Spleen (tissue), 11 donors: ENCODE results near the gene SLC28A1. TPM values are rescaled to one million over a fixed set of nuclear protein-coding genes. Genes with fewer than 3 reads are reported as not detected.

ENCODE experiments used
- DNase-seq: peaks from one replicate; pipeline ENCODE4 v3.0.0-alpha.2; 2020
- H3K27ac ChIP-seq, 8 donors: fragments of 200-600 bp; sonication (generic) in 7 of 8; 1 replicate in 4 of 8; 2 replicates in 4 of 8; pipeline versions ENCODE4 v1.5.0 to v1.8.0; 2016 to 2021; ENCODE audit warnings: inconsistent platforms in 4 of 8, mild to moderate bottlenecking in 4 of 8, moderate library complexity in 1 of 8
- H3K27me3 ChIP-seq, 7 donors: fragments of 200-600 bp; sonication (generic) in 6 of 7; replicated peaks in 1 of 7; 1 replicate in 4 of 7; 2 replicates in 3 of 7; pipeline versions ENCODE4 v1.5.0 to v1.8.0; 2016 to 2021; ENCODE audit warnings: inconsistent platforms in 3 of 7, mild to moderate bottlenecking in 1 of 7
- H3K36me3 ChIP-seq, 6 donors: fragments of 200-600 bp; sonication (generic) in 5 of 6; 1 replicate in 4 of 6; 2 replicates in 2 of 6; pipeline versions ENCODE4 v1.5.0 to v1.8.0; 2016 to 2021; ENCODE audit warnings: inconsistent platforms in 2 of 6
- H3K4me1 ChIP-seq, 6 donors: fragments of 200-600 bp; sonication (generic) in 5 of 6; 1 replicate in 3 of 6; 2 replicates in 3 of 6; pipeline versions ENCODE4 v1.5.0 to v1.8.0; 2016 to 2021; ENCODE audit warnings: inconsistent platforms in 3 of 6
- H3K4me3 ChIP-seq, 8 donors: fragments of 200-600 bp; sonication (generic) in 7 of 8; 1 replicate in 4 of 8; 2 replicates in 4 of 8; pipeline versions ENCODE4 v1.5.0 to v1.8.0; 2016 to 2021; ENCODE audit warnings: inconsistent platforms in 4 of 8, mild to moderate bottlenecking in 4 of 8, moderate library complexity in 2 of 8
- H3K9me3 ChIP-seq, 8 donors: fragments of 200-600 bp; sonication (generic) in 7 of 8; 1 replicate in 4 of 8; 2 replicates in 4 of 8; pipeline versions ENCODE4 v1.5.0 to v1.8.0; 2016 to 2021; ENCODE audit warnings: inconsistent platforms in 4 of 8
- CTCF ChIP-seq, 11 experiments: fragments of 200-600 bp in 7 of 11; fragments of 450-650 bp in 4 of 11; sonication (generic) in 4 of 11; IDR thresholded peaks in 8 of 11; conservative IDR thresholded peaks in 3 of 11; 1 replicate in 7 of 11; 2 replicates in 4 of 11; pipeline versions ENCODE4 v1.4.0 to v1.8.0; 2016 to 2021; ENCODE audit warnings: antibody characterized with exemption in 11 of 11, inconsistent platforms in 4 of 11, mild to moderate bottlenecking in 1 of 11
- POLR2A ChIP-seq, 3 donors: fragments of 450-650 bp; IDR thresholded peaks; one replicate each; pipeline ENCODE4 v1.5.1; 2017; ENCODE audit warnings: antibody characterized with exemption in 3 of 3, mild to moderate bottlenecking in 1 of 3
- POLR2AphosphoS5 ChIP-seq, 3 donors: sonication (generic); formaldehyde crosslinking; IDR thresholded peaks; one replicate each; pipeline ENCODE4 v1.5.1; 2017; ENCODE audit warnings: antibody characterized with exemption in 3 of 3
- WGBS, 5 donors: extraction: QIAGEN DNeasy Blood & Tissue Kit in 3 of 5; methylation state at CpG; one replicate each; pipeline versions ENCODE4 v1.1.5 to v1.1.7; 2013 to 2018; 5-methylcytosine and 5-hydroxymethylcytosine counted together
- intact Hi-C: fragments of 100-400 bp; cut with DNase I; formaldehyde crosslinking; loops from one replicate; pipeline ENCODE4 v1.15.0; 2023; ENCODE audit warnings: low total_unique reads
- polyA plus RNA-seq, 3 donors: library from polyadenylated mRNA; stranded (reverse); fragments of 200-250 nt; gene quantifications; one replicate each; pipeline ENCODE4 v1.2.1, GENCODE V29; 2013
- total RNA-seq, 7 donors: library from RNA; depleted of rRNA in 3 of 7; stranded (reverse); fragments of >200 nt in 3 of 7; fragmentation: NEBNext Ultra II Directional in 4 of 7; extraction: Animal tissue kit (Norgen Biotek cat#: 25700) in 4 of 7; gene quantifications; one replicate each; pipeline versions ENCODE4 v1.1.0 to v1.2.1, GENCODE V29; 2016 to 2021
- donor health status: healthy with polysubstance abuse.
- donor health status: DM: no; HTN: no; CAD: no; lungs with moderate emphysema.
- donor health status: DM: no; HTN: no; CAD: no.
- donor health status: Bipolar disorder and iron deficiency.
- donor health status: healthy.
- donor health status: DM: no; HTN: no; CAD: no.
- donor health status: DM: yes; HTN: yes; CAD: no.

The SLC28A1 gene
- total and polyA plus RNA-seq, 10 donors, result 0.10 to 0.29 (median 0.16) TPM; not detected in 7

GRCh38 chr15:84926491-84927230, 42.2 kb downstream of the SLC28A1 start:
- DNase-seq, result no peak
- H3K27ac ChIP-seq, result no peak overlapping the region
- intact Hi-C loops, result no loop called here
- TF ChIP-seq POLR2A (IDR thresholded peaks at IDR 0.05), result no peak
- TF ChIP-seq CTCF (IDR thresholded peaks at IDR 0.05 in 8 of 11, conservative IDR thresholded peaks at IDR 0.05 in 3 of 11), result no peak
- no peak for TF ChIP-seq POLR2AphosphoS5 (IDR thresholded peaks at IDR 0.05)
- H3K9me3 ChIP-seq, result no peaks in the 10 kb centered on the region
- peaks cover 0 to 11% (median 4%) of the 10 kb centered on the region in 6 donors for H3K4me1 ChIP-seq
- 91 to 98% (median 92%) methylated on average over 2 to 3 of the region's 3 CpGs for WGBS, 5 donors
- H3K27me3 ChIP-seq, result no peaks in the 10 kb centered on the region
- no peak overlapping the region for H3K4me3 ChIP-seq
- no peaks in the 10 kb centered on the region for H3K36me3 ChIP-seq

- 74 to 89% (median 85%) methylated on average over 6 of the region's 6 CpGs for whole genome bisulfite sequencing, 5 donors
- TF ChIP-seq POLR2A (IDR thresholded peaks at IDR 0.05) (no peak), CTCF (IDR thresholded peaks at IDR 0.05 in 8 of 11, conservative IDR thresholded peaks at IDR 0.05 in 3 of 11) (no peak), POLR2AphosphoS5 (IDR thresholded peaks at IDR 0.05) (no peak)
- DNase-seq, result no peak
- Histone ChIP-seq H3K4me3 (no peak overlapping the region), H3K36me3 (no peaks in the 10 kb centered on the region), H3K9me3 (no peaks in the 10 kb centered on the region), H3K4me1 (peaks cover 0 to 11% (median 4%) of the 10 kb centered on the region in 6 donors), H3K27ac (no peak overlapping the region), H3K27me3 (no peaks in the 10 kb centered on the region)
- intact Hi-C loops, result loop anchor here (2.0 kb wide), 1 partner anchor 342 kb away; no protein-coding TSS in a partner anchor
Measured at GRCh38 chr15:84928843-84929168, 44.3 kb downstream of the SLC28A1 start.

GRCh38 chr15:84929795-84930603, 45.5 kb downstream of the SLC28A1 start:
- Histone ChIP-seq H3K9me3 (no peaks in the 10 kb centered on the region), H3K27me3 (no peaks in the 10 kb centered on the region), H3K4me3 (no peak overlapping the region), H3K36me3 (no peaks in the 10 kb centered on the region), H3K27ac (no peak overlapping the region), H3K4me1 (peaks cover 0 to 11% (median 4%) of the 10 kb centered on the region in 6 donors)
- no peak for DNase-seq
- TF ChIP-seq CTCF (IDR thresholded peaks at IDR 0.05 in 8 of 11, conservative IDR thresholded peaks at IDR 0.05 in 3 of 11), result no peak
- intact Hi-C loops, result loop anchor here (2.0 kb wide), 1 partner anchor 343 kb away; no protein-coding TSS in a partner anchor
- WGBS, 5 donors, result 68 to 78% (median 73%) methylated on average over 5 of the region's 5 CpGs
